ENCODE results near the gene ZNF594. TPM values are rescaled to one million over a fixed set of nuclear protein-coding genes. Genes with fewer than 3 reads are reported as not detected.

The ZNF594 gene
- total and polyA plus RNA-seq, 10 of the 15 experiments (the other 5 are each of a cell fraction or from before 2014, with no cell fraction given), result 0.98 to 14.3 (median 11.1) TPM

- TF ChIP-seq SREBF2 (IDR thresholded peaks at IDR 0.05; ENCODE audit: low read length), result no peak
- 0 out of 2 replicates have a peak, but pooled peaks have one; percentile 64 for TF ChIP-seq CBFB (IDR thresholded peaks at IDR 0.05; ENCODE audit: low read depth)
- TF ChIP-seq ATF3 (IDR thresholded peaks at IDR 0.05; ENCODE audit: borderline replicate concordance, extremely low read depth, low read depth, low read length), result no peak
- no peak for TF ChIP-seq CHD4 (IDR thresholded peaks at IDR 0.05)
- no peak for TF ChIP-seq ZNF274 (IDR thresholded peaks at IDR 0.05; ENCODE audit: insufficient read depth, insufficient read length)
- TF ChIP-seq NFIC (IDR thresholded peaks at IDR 0.05; ENCODE audit: low read depth, low read length), result no peak
- TF ChIP-seq BMI1 (IDR thresholded peaks at IDR 0.05; ENCODE audit: borderline replicate concordance), result peak; percentile 99
- TF ChIP-seq IRF3 (IDR thresholded peaks at IDR 0.05), result no peak
- peak; percentile 66 for TF ChIP-seq KLF5 (IDR thresholded peaks at IDR 0.05; ENCODE audit: partially characterized antibody)
- no peak for TF ChIP-seq MEF2A (IDR thresholded peaks at IDR 0.05; ENCODE audit: insufficient read depth, low read depth, low read length)
- TF ChIP-seq SMAD5 (IDR thresholded peaks at IDR 0.05; ENCODE audit: low read depth), result peak; percentile 58; the same call in 1 of the 2 replicates
- peak; percentile 40; the same call in 1 of the 2 replicates for TF ChIP-seq ZBTB11 (CRISPR knock-in tag; IDR thresholded peaks at IDR 0.05)
- TF ChIP-seq RFX5 (IDR thresholded peaks at IDR 0.05; ENCODE audit: low read depth, low read length), result no peak
- no peak for TF ChIP-seq EZH2 (IDR thresholded peaks at IDR 0.05; ENCODE audit: borderline replicate concordance, control insufficient read depth, low read depth, low read length)
- TF ChIP-seq POLR2AphosphoS2 (IDR thresholded peaks at IDR 0.05; ENCODE audit: low read depth, low read length), result peak; percentile 66; the same call in 1 of the 2 replicates
- peak; percentile 86 for TF ChIP-seq ZBTB40 (IDR thresholded peaks at IDR 0.05; ENCODE audit: borderline replicate concordance)
- TF ChIP-seq TARDBP (IDR thresholded peaks at IDR 0.05; ENCODE audit: borderline replicate concordance), result no peak; the same call in 1 of the 2 replicates
- no peak for TF ChIP-seq NR2F1 (conservative IDR thresholded peaks at IDR 0.05)
- no peak; the same call in 1 of the 2 replicates for TF ChIP-seq SMARCA5 (IDR thresholded peaks at IDR 0.05)
- 0 out of 2 replicates have a peak, but pooled peaks have one; percentile 46 for TF ChIP-seq TCF3 (IDR thresholded peaks at IDR 0.05; ENCODE audit: borderline replicate concordance, insufficient read depth, low read depth, low read length)
- no peak for TF ChIP-seq EED (IDR thresholded peaks at IDR 0.05; ENCODE audit: low read depth)
- peak; percentile 97 for TF ChIP-seq SIN3A (IDR thresholded peaks at IDR 0.05; ENCODE audit: low read depth, low read length)
Measured at GRCh38 chr17:5191541-5192417, at the start of gene ZNF594 (continued).

Measured in GM12878 (cell line).